GM12864 (cell line): ENCODE data around the gene NCR3LG1.

Experiments
- DNase-seq: peaks from one replicate; pipeline ENCODE4 v3.0.0-alpha.2; 2011; ENCODE audit warnings: low read depth
- H3K4me3 ChIP-seq: 2 replicates; pipeline ENCODE4 v1.5.1; 2011; ENCODE audit warnings: mild to moderate bottlenecking, low read depth, low read length, control low read depth
- CTCF ChIP-seq: IDR thresholded peaks from 2 replicates; pipeline ENCODE4 v1.5.1; 2011; ENCODE audit warnings: low read depth, mild to moderate bottlenecking, moderate library complexity, low read length, control low read depth, inconsistent platforms; ENCODE audit errors: missing control alignments

Gene NCR3LG1

GRCh38 chr11:17403980-17404759 lies 52.6 kb downstream of the NCR3LG1 start:
- no peak overlapping the region for H3K4me3 ChIP-seq
- no peak for TF ChIP-seq CTCF
- DNase-seq, result no peak

GRCh38 chr11:17405232-17406005 lies 53.8 kb downstream of the NCR3LG1 start:
- no peak overlapping the region for H3K4me3 ChIP-seq
- TF ChIP-seq CTCF, result no peak
- DNase-seq, result no peak

- no peak overlapping the region for H3K4me3 ChIP-seq
- no peak for DNase-seq
- no peak for TF ChIP-seq CTCF
Measured at GRCh38 chr11:17406082-17406817, 54.6 kb downstream of the NCR3LG1 start.

GRCh38 chr11:17406818-17407149 lies 55.2 kb downstream of the NCR3LG1 start:
- no peak overlapping the region for H3K4me3 ChIP-seq
- no peak for DNase-seq
- no peak for TF ChIP-seq CTCF

- no peak for DNase-seq
- TF ChIP-seq CTCF, result no peak
- H3K4me3 ChIP-seq, result no peak overlapping the region
Measured at GRCh38 chr11:17407575-17407974, 56.0 kb downstream of the NCR3LG1 start.

GRCh38 chr11:17408026-17408425 lies 56.4 kb downstream of the NCR3LG1 start:
- TF ChIP-seq CTCF, result no peak
- DNase-seq, result no peak
- no peak overlapping the region for H3K4me3 ChIP-seq
